ENCODE data around the gene CPHXL2.

The CPHXL2 gene

GRCh38 chr16:75622761-75623605 is 53.8 kb downstream of the CPHXL2 start, which contains the start of gene ADAT1:
Gene ADAT1 (minus strand): TSS chr16:75623281. CDS start chr16:75620799, 2,482 bp downstream.
- Histone ChIP-seq H3K4me3 (ENCODE audit: low read length in 2 of 2) (peak within 1 kb of the TSS; percentile 85 to 94), H3K9me3 (ENCODE audit: control insufficient read depth in 2 of 2, low read length in 2 of 2) (no peaks in the 10 kb centered on the region), H3K9ac (ENCODE audit: low read depth in 1 of 2, low read length in 2 of 2) (peak within 1 kb of the TSS; percentile 89 to 96), H3K36me3 (ENCODE audit: control insufficient read depth in 2 of 2, insufficient read depth in 2 of 2, low read length in 2 of 2) (peaks cover 29 to 34% of the 10 kb centered on the region in 2 donors), H3K4me1 (ENCODE audit: control insufficient read depth in 2 of 2, insufficient read depth in 2 of 2, low read length in 2 of 2) (peaks cover 6 to 15% of the 10 kb centered on the region in 2 donors), H3K27ac (ENCODE audit: low read depth in 2 of 2, low read length in 2 of 2) (peak within 1 kb of the TSS; percentile 92 to 93), H3K27me3 (ENCODE audit: control insufficient read depth in 2 of 2, insufficient read depth in 2 of 2, low read length in 2 of 2) (no peaks in the 10 kb centered on the region)

DNA sequence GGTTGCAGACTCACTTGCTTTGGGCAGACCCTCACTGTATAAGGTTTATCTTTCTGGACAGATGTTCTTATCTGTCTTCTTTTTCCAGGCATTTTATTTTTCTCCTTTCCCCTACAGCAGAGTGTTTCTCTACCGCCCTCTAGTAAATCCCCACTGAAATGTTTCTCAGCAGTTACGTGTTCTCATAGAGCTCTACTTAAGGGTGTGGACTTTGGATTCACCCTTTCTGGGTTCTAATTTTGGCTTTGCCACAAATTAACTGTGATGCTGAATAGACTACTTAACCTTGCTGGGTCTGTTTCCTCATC is 55.7 kb downstream of the CPHXL2 start:
- no peaks in the 10 kb centered on the region for H3K9me3 ChIP-seq (ENCODE audit: control insufficient read depth in 2 of 2, low read length in 2 of 2)

GRCh38 chr16:75620326-75621169 is 56.3 kb downstream of the CPHXL2 start:
- Histone ChIP-seq H3K4me3 (ENCODE audit: low read length in 2 of 2) (no peak overlapping the region), H3K9me3 (ENCODE audit: control insufficient read depth in 2 of 2, low read length in 2 of 2) (no peaks in the 10 kb centered on the region), H3K36me3 (ENCODE audit: control insufficient read depth in 2 of 2, insufficient read depth in 2 of 2, low read length in 2 of 2) (peaks cover 22 to 26% of the 10 kb centered on the region in 2 donors), H3K27ac (ENCODE audit: low read depth in 2 of 2, low read length in 2 of 2) (peak overlapping the region in 1 of 2 donors; percentile 4), H3K4me1 (ENCODE audit: control insufficient read depth in 2 of 2, insufficient read depth in 2 of 2, low read length in 2 of 2) (peaks cover 6 to 15% of the 10 kb centered on the region in 2 donors), H3K27me3 (ENCODE audit: control insufficient read depth in 2 of 2, insufficient read depth in 2 of 2, low read length in 2 of 2) (no peaks in the 10 kb centered on the region), H3K9ac (ENCODE audit: low read depth in 1 of 2, low read length in 2 of 2) (no peak overlapping the region)

More for the DNA sequence above, 55.7 kb downstream of the CPHXL2 start:
- no peak overlapping the region for H3K4me3 ChIP-seq (ENCODE audit: low read length in 2 of 2)
- H3K9ac ChIP-seq (ENCODE audit: low read depth in 1 of 2, low read length in 2 of 2) = no peak overlapping the region
- H3K36me3 ChIP-seq (ENCODE audit: control insufficient read depth in 2 of 2, insufficient read depth in 2 of 2, low read length in 2 of 2) = peaks cover 23 to 30% of the 10 kb centered on the region in 2 donors
- peaks cover 6 to 15% of the 10 kb centered on the region in 2 donors for H3K4me1 ChIP-seq (ENCODE audit: control insufficient read depth in 2 of 2, insufficient read depth in 2 of 2, low read length in 2 of 2)
- H3K27ac ChIP-seq (ENCODE audit: low read depth in 2 of 2, low read length in 2 of 2) = no peak overlapping the region
- H3K27me3 ChIP-seq (ENCODE audit: control insufficient read depth in 2 of 2, insufficient read depth in 2 of 2, low read length in 2 of 2) = no peaks in the 10 kb centered on the region

GRCh38 chr16:75618780-75619179 is 58.0 kb downstream of the CPHXL2 start:
- no peak overlapping the region for H3K4me3 ChIP-seq (ENCODE audit: low read length in 2 of 2)
- H3K4me1 ChIP-seq (ENCODE audit: control insufficient read depth in 2 of 2, insufficient read depth in 2 of 2, low read length in 2 of 2) = peaks cover 6 to 15% of the 10 kb centered on the region in 2 donors
- no peak overlapping the region for H3K9ac ChIP-seq (ENCODE audit: low read depth in 1 of 2, low read length in 2 of 2)
- no peaks in the 10 kb centered on the region for H3K27me3 ChIP-seq (ENCODE audit: control insufficient read depth in 2 of 2, insufficient read depth in 2 of 2, low read length in 2 of 2)
- peaks cover 25 to 32% of the 10 kb centered on the region in 2 donors for H3K36me3 ChIP-seq (ENCODE audit: control insufficient read depth in 2 of 2, insufficient read depth in 2 of 2, low read length in 2 of 2)
- H3K9me3 ChIP-seq (ENCODE audit: control insufficient read depth in 2 of 2, low read length in 2 of 2) = no peaks in the 10 kb centered on the region
- no peak overlapping the region for H3K27ac ChIP-seq (ENCODE audit: low read depth in 2 of 2, low read length in 2 of 2)

GRCh38 chr16:75617121-75617520 is 59.7 kb downstream of the CPHXL2 start:
- H3K4me3 ChIP-seq (ENCODE audit: low read length in 2 of 2) = no peak overlapping the region
- peaks cover 32 to 44% of the 10 kb centered on the region in 2 donors for H3K36me3 ChIP-seq (ENCODE audit: control insufficient read depth in 2 of 2, insufficient read depth in 2 of 2, low read length in 2 of 2)
- H3K27ac ChIP-seq (ENCODE audit: low read depth in 2 of 2, low read length in 2 of 2) = no peak overlapping the region
- H3K27me3 ChIP-seq (ENCODE audit: control insufficient read depth in 2 of 2, insufficient read depth in 2 of 2, low read length in 2 of 2) = no peaks in the 10 kb centered on the region
- no peaks in the 10 kb centered on the region for H3K9me3 ChIP-seq (ENCODE audit: control insufficient read depth in 2 of 2, low read length in 2 of 2)
- peaks cover 2 to 9% of the 10 kb centered on the region in 2 donors for H3K4me1 ChIP-seq (ENCODE audit: control insufficient read depth in 2 of 2, insufficient read depth in 2 of 2, low read length in 2 of 2)
- no peak overlapping the region for H3K9ac ChIP-seq (ENCODE audit: low read depth in 1 of 2, low read length in 2 of 2)

DNA sequence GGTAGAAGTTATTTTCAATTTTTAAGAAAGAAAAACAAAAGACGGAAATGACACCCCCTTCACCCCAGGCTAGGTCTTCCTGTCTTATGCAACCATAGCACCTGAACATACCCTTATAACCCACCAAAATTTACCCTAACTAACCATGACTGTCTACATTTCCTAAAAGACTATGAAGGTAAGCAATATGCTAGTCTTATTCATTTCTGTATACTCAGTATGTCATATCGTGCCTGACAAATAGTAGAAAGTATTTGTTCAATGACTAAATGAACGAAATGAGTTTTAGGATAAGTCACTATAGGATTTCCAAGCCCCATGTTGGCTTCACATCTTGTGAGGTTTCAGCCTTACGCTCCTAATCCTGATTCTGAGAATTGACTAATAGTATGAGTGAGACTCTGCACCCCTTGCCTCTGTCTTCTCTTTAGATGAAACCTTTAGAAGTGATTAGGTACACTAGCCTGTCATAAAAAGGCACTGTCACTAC is 60.2 kb downstream of the CPHXL2 start:
- H3K36me3 ChIP-seq (ENCODE audit: control insufficient read depth in 2 of 2, insufficient read depth in 2 of 2, low read length in 2 of 2) = peaks cover 34 to 48% of the 10 kb centered on the region in 2 donors
- no peaks in the 10 kb centered on the region for H3K9me3 ChIP-seq (ENCODE audit: control insufficient read depth in 2 of 2, low read length in 2 of 2)
- H3K9ac ChIP-seq (ENCODE audit: low read depth in 1 of 2, low read length in 2 of 2) = no peak overlapping the region
- no peaks in the 10 kb centered on the region for H3K27me3 ChIP-seq (ENCODE audit: control insufficient read depth in 2 of 2, insufficient read depth in 2 of 2, low read length in 2 of 2)
- no peak overlapping the region for H3K27ac ChIP-seq (ENCODE audit: low read depth in 2 of 2, low read length in 2 of 2)
- peaks cover 0 to 6% of the 10 kb centered on the region in 2 donors for H3K4me1 ChIP-seq (ENCODE audit: control insufficient read depth in 2 of 2, insufficient read depth in 2 of 2, low read length in 2 of 2)
- H3K4me3 ChIP-seq (ENCODE audit: low read length in 2 of 2) = no peak overlapping the region

DNA sequence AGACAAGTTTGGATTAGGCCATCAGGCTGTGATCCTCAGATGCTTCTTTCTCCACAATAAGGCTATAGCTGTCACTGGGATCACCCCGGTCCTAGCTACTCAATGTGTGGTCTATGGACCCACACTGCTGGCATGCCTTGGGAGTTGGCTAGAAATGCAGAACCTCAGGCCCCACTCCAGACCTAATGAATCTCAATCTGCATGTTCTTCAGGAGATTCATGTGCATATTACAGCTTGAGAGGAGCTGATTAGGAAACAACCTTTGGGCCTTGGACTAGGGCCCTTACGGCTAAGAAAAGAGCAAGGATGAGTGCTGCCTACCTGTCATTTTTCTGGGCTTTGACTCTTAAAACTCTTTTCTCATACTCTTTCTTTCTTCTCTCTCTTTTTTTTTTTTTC is 61.2 kb downstream of the CPHXL2 start:
- peaks cover 0 to 6% of the 10 kb centered on the region in 2 donors for H3K4me1 ChIP-seq (ENCODE audit: control insufficient read depth in 2 of 2, insufficient read depth in 2 of 2, low read length in 2 of 2)
- no peaks in the 10 kb centered on the region for H3K27me3 ChIP-seq (ENCODE audit: control insufficient read depth in 2 of 2, insufficient read depth in 2 of 2, low read length in 2 of 2)
- peaks cover 34 to 51% of the 10 kb centered on the region in 2 donors for H3K36me3 ChIP-seq (ENCODE audit: control insufficient read depth in 2 of 2, insufficient read depth in 2 of 2, low read length in 2 of 2)
- H3K4me3 ChIP-seq (ENCODE audit: low read length in 2 of 2) = no peak overlapping the region
- no peak overlapping the region for H3K27ac ChIP-seq (ENCODE audit: low read depth in 2 of 2, low read length in 2 of 2)
- H3K9ac ChIP-seq (ENCODE audit: low read depth in 1 of 2, low read length in 2 of 2) = no peak overlapping the region
- no peaks in the 10 kb centered on the region for H3K9me3 ChIP-seq (ENCODE audit: control insufficient read depth in 2 of 2, low read length in 2 of 2)

GRCh38 chr16:75614066-75614897 is 62.5 kb downstream of the CPHXL2 start:
- Histone ChIP-seq H3K27me3 (ENCODE audit: control insufficient read depth in 2 of 2, insufficient read depth in 2 of 2, low read length in 2 of 2) (no peaks in the 10 kb centered on the region), H3K36me3 (ENCODE audit: control insufficient read depth in 2 of 2, insufficient read depth in 2 of 2, low read length in 2 of 2) (peaks cover 30 to 47% of the 10 kb centered on the region in 2 donors), H3K27ac (ENCODE audit: low read depth in 2 of 2, low read length in 2 of 2) (no peak overlapping the region), H3K9me3 (ENCODE audit: control insufficient read depth in 2 of 2, low read length in 2 of 2) (no peaks in the 10 kb centered on the region), H3K4me1 (ENCODE audit: control insufficient read depth in 2 of 2, insufficient read depth in 2 of 2, low read length in 2 of 2) (no peaks in the 10 kb centered on the region), H3K9ac (ENCODE audit: low read depth in 1 of 2, low read length in 2 of 2) (no peak overlapping the region), H3K4me3 (ENCODE audit: low read length in 2 of 2) (no peak overlapping the region)
